GM12878 (cell line): ENCODE data around the gene CASTOR1. TPM values are rescaled to one million over a fixed set of nuclear protein-coding genes. Genes with fewer than 3 reads are reported as not detected.

ENCODE experiments used
- ATAC-seq: fragments of 200-7000 bp; cut with Tn5 transposase; 3 replicates; pipeline ENCODE4 v1.9.1; 2020; ENCODE audit warnings: mild to moderate bottlenecking, moderate library complexity
- BruUV-seq: library from RNA; stranded (reverse); fragments of 400-500 nt; replicated peaks from 2 replicates; lab custom pipeline; 2021; lab: Mats Ljungman, UMichigan
- CTCF ChIA-PET: fragments of 300-600 bp; sonication (Branson Sonifier 250); formaldehyde crosslinking; extraction: SDS; loops from one replicate; lab custom pipeline; 2021; ENCODE audit warnings: inconsistent platforms; lab: Yijun Ruan, JAX
- POLR2A ChIA-PET: fragments of 350-600 bp; formaldehyde crosslinking; extraction: SDS; loops from one replicate; lab custom pipeline; 2021; ENCODE audit warnings: inconsistent platforms; lab: Charles Lee
- RAD21 ChIA-PET: fragments of 300-600 bp; sonication (Branson Sonifier 250); formaldehyde crosslinking; loops from one replicate; lab custom pipeline; 2023; ENCODE audit warnings: antibody characterized with exemption; ENCODE audit not compliant: unreplicated experiment; lab: Charles Lee
- SMC1A ChIA-PET: fragments of 300-600 bp; sonication (Branson Sonifier 250); formaldehyde crosslinking; loops from one replicate; lab custom pipeline; 2023; ENCODE audit not compliant: unreplicated experiment, uncharacterized antibody; lab: Charles Lee
- DNase-seq: peaks from one replicate; pipeline ENCODE4 v3.0.0-alpha.2; 2011; ENCODE audit warnings: low read depth, low spot score
- FAIRE-seq: peaks from 3 replicates; lab custom pipeline; 2011; peaks lifted over from hg19 to GRCh38; lab: Jason Lieb, UNC
- H2AFZ ChIP-seq: 2 replicates; pipeline ENCODE4 v1.6.0; 2011; ENCODE audit warnings: low read depth, low read length, control low read depth; ENCODE audit not compliant: control insufficient read depth
- H3K27ac ChIP-seq: 2 replicates; pipeline ENCODE4 v1.5.1; 2011; ENCODE audit warnings: control low read depth; ENCODE audit not compliant: control insufficient read depth, insufficient read depth
- H3K27me3 ChIP-seq, 2 experiments: replicated peaks in 1 of 2; 2 replicates each; pipeline versions ENCODE4 v1.6.0 to v1.6.1; 2011; ENCODE audit warnings: low read length in 1 of 2; ENCODE audit not compliant: control insufficient read depth in 2 of 2, insufficient read depth in 2 of 2
- H3K36me3 ChIP-seq, 2 experiments: 2 replicates each; pipeline ENCODE4 v1.5.1; 2011; ENCODE audit warnings: low read length in 1 of 2; ENCODE audit not compliant: control insufficient read depth in 2 of 2, insufficient read depth in 2 of 2
- H3K4me1 ChIP-seq: 2 replicates; pipeline ENCODE4 v1.6.1; 2011; ENCODE audit warnings: mild to moderate bottlenecking, low read length, moderate library complexity, mixed read lengths; ENCODE audit not compliant: control insufficient read depth, insufficient read depth
- H3K4me2 ChIP-seq: 2 replicates; pipeline ENCODE4 v1.6.0; 2011; ENCODE audit warnings: control low read depth; ENCODE audit not compliant: control insufficient read depth, insufficient read depth
- H3K4me3 ChIP-seq: fragments of 200-600 bp; sonication (generic); 2 replicates; pipeline ENCODE4 v1.5.1; 2016
- H3K79me2 ChIP-seq: 2 replicates; pipeline ENCODE4 v1.6.0; 2011; ENCODE audit warnings: low read length; ENCODE audit not compliant: control insufficient read depth, insufficient read depth
- H3K9ac ChIP-seq: 2 replicates; pipeline ENCODE4 v1.8.0; 2011; ENCODE audit warnings: low read length, control low read depth, mixed read lengths; ENCODE audit not compliant: control insufficient read depth, insufficient read depth
- H3K9me3 ChIP-seq: replicated peaks from 3 replicates; pipeline ENCODE4 v1.5.1; 2011; ENCODE audit warnings: mild to moderate bottlenecking, low read length; ENCODE audit not compliant: control insufficient read depth, insufficient read depth
- H4K20me1 ChIP-seq: 2 replicates; pipeline ENCODE4 v1.6.0; 2011; ENCODE audit not compliant: control insufficient read depth, insufficient read depth
- CHD2 ChIP-seq: IDR thresholded peaks from 2 replicates; pipeline ENCODE4 v1.6.1; 2011; ENCODE audit warnings: low read depth, low read length, improper control_type of control experiment, borderline replicate concordance
- EGR1 ChIP-seq, 2 experiments: IDR thresholded peaks; 1 replicate in 1 of 2; 2 replicates in 1 of 2; pipeline ENCODE4 v1.6.1; 2011 to 2012; ENCODE audit warnings: low read depth in 2 of 2, low read length in 2 of 2, borderline replicate concordance in 1 of 2, mild to moderate bottlenecking in 1 of 2, moderate library complexity in 1 of 2
- GABPA ChIP-seq: IDR thresholded peaks from 2 replicates; pipeline ENCODE4 v1.6.1; 2014; ENCODE audit warnings: antibody characterized with exemption, low read depth, mild to moderate bottlenecking, inconsistent platforms
- GATAD2B ChIP-seq: fragments of 450-650 bp; conservative IDR thresholded peaks from 2 replicates; pipeline ENCODE4 v1.6.1; 2017; ENCODE audit warnings: low read depth, mild to moderate bottlenecking, moderate library complexity
- HDAC2 ChIP-seq: fragments of 200-600 bp; sonication (generic); IDR thresholded peaks from 2 replicates; pipeline ENCODE4 v1.6.1; 2017
- MTA2 ChIP-seq: fragments of 450-650 bp; IDR thresholded peaks from 2 replicates; pipeline ENCODE4 v1.6.1; 2016; ENCODE audit warnings: low read depth, mild to moderate bottlenecking, moderate library complexity
- RELB ChIP-seq: fragments of 450-650 bp; IDR thresholded peaks from 2 replicates; pipeline ENCODE4 v1.6.1; 2017; ENCODE audit warnings: low read depth, mild to moderate bottlenecking, moderate library complexity
- TARDBP ChIP-seq: IDR thresholded peaks from 2 replicates; pipeline ENCODE4 v1.6.1; 2016; ENCODE audit warnings: borderline replicate concordance
- ZNF207 ChIP-seq: fragments of 450-650 bp; IDR thresholded peaks from 2 replicates; pipeline ENCODE4 v1.6.1; 2014; ENCODE audit warnings: antibody characterized with exemption, mild to moderate bottlenecking, borderline replicate concordance
- WGBS: methylation state at CpG from one replicate; pipeline ENCODE4 v1.1.6; 2016; ENCODE audit warnings: low lambda C conversion rate; ENCODE audit not compliant: insufficient replicate concordance, insufficient coverage; ENCODE audit errors: missing lambda C conversion rate; 5-methylcytosine and 5-hydroxymethylcytosine counted together
- in situ Hi-C: fragments of 300-500 bp; cut with MboI; formaldehyde crosslinking; loops from 9 replicates; pipeline ENCODE4 v1.14.3; 2018; ENCODE audit warnings: mixed read lengths
- intact Hi-C: fragments of 100-400 bp; cut with micrococcal nuclease; formaldehyde crosslinking; loops from one replicate; pipeline ENCODE4 v1.14.2; 2022; ENCODE audit not compliant: unreplicated experiment
- polyA plus RNA-seq, 11 experiments: library from polyadenylated mRNA; depleted of rRNA in 4 of 11; unstranded in 6 of 11; stranded (reverse) in 5 of 11; fragments of >200 nt; fragmentation: Nextera tagmentation in 4 of 11; fragmentation: Illumina TruSeq in 1 of 11; extraction: Ambion mirVana in 4 of 11; extraction: Trizol in 1 of 11; gene quantifications; 1 replicate in 1 of 11; 2 replicates in 10 of 11; pipeline versions ENCODE4 v1.2.1 to v1.2.3, GENCODE V29; 2011 to 2016; ENCODE audit warnings: inconsistent platforms in 2 of 11, missing spikeins in 2 of 11, low read depth in 1 of 11
- total RNA-seq, 4 experiments: library from RNA; depleted of rRNA in 3 of 4; stranded (reverse); fragments of >200 nt in 3 of 4; fragmentation: Illumina TruSeq in 1 of 4; extraction: Trizol in 1 of 4; gene quantifications; 2 replicates each; pipeline versions ENCODE4 v1.2.1 to v1.2.3, GENCODE V29; 2013 to 2021

Gene CASTOR1
- total and polyA plus RNA-seq, 10 of the 15 experiments (the other 5 are each of a cell fraction or from before 2014, with no cell fraction given): 0.31 to 9.1 (median 3.3) TPM

GRCh38 chr22:30250661-30251267 is 38.5 kb downstream of the CASTOR1 start:
- Histone ChIP-seq H3K27ac (no peak overlapping the region), H3K9ac (no peak overlapping the region), H3K4me1 (peaks cover 10% of the 10 kb centered on the region), H3K4me3 (no peak overlapping the region), H3K79me2 (no peaks in the 10 kb centered on the region), H4K20me1 (no peaks in the 10 kb centered on the region), H3K36me3 (no peaks in the 10 kb centered on the region), H3K4me2 (no peak overlapping the region), H2AFZ (no peak overlapping the region), H3K27me3 (peaks cover 2 to 3% of the 10 kb centered on the region in 2 experiments; a peak in 1 of 4 replicates), H3K9me3 (no peaks in the 10 kb centered on the region)
- in situ Hi-C loops (no loop called here), intact Hi-C loops (no loop called here)
- FAIRE-seq (no peak), DNase-seq (no peak), ATAC-seq (peak; percentile 64)
- ChIA-PET SMC1A (no interaction called here), RAD21 (interaction anchor here (1.5 to 1.6 kb wide), 2 partner anchors 38 to 143 kb away, joined by 4 to 5 read pairs; no protein-coding TSS in a partner anchor), CTCF (interaction anchor here (0.6 to 1.5 kb wide), 4 partner anchors 38 to 146 kb away, joined by 3 to 5 read pairs (median 4); partner anchors contain the start of gene CASTOR1), POLR2A (interaction anchor here (0.5 to 0.6 kb wide), 2 partner anchors 51 to 82 kb away, joined by 3 read pairs; no protein-coding TSS in a partner anchor)
- BruUV-seq: no TSS peak
- TF ChIP-seq EGR1 (IDR thresholded peaks at IDR 0.05; ENCODE audit: borderline replicate concordance in 1 of 2, low read depth in 2 of 2, low read length in 2 of 2) (no peak), ZNF207 (no peak), GATAD2B (0 out of 2 replicates have a peak, but pooled peaks have one; percentile 28)
- WGBS: 9% methylated on average over 9 of the region's 12 CpGs

- Histone ChIP-seq H3K4me3 (no peak overlapping the region), H4K20me1 (no peaks in the 10 kb centered on the region), H3K27ac (no peak overlapping the region), H2AFZ (no peak overlapping the region), H3K9ac (no peak overlapping the region), H3K27me3 (peaks cover 2 to 3% of the 10 kb centered on the region in 2 experiments; a peak in 2 of 4 replicates), H3K4me2 (no peak overlapping the region), H3K36me3 (no peaks in the 10 kb centered on the region), H3K4me1 (peaks cover 10% of the 10 kb centered on the region), H3K9me3 (no peaks in the 10 kb centered on the region), H3K79me2 (no peaks in the 10 kb centered on the region)
- DNase-seq (no peak), FAIRE-seq (no peak), ATAC-seq (no peak)
- CTCF ChIA-PET: interaction anchor here (1.2 kb wide), 1 partner anchor 105 kb away, joined by 4 read pairs; no protein-coding TSS in a partner anchor
- in situ Hi-C loops (no loop called here), intact Hi-C loops (no loop called here)
- TF ChIP-seq TARDBP (no peak), MTA2 (no peak), CHD2 (no peak), HDAC2 (no peak), GABPA (no peak), RELB (no peak)
- no TSS peak for BruUV-seq
- SMC1A ChIA-PET: no interaction called here
- 44% methylated on average over 3 of the region's 3 CpGs for WGBS
- RAD21 ChIA-PET: interaction anchor here (1.5 to 1.6 kb wide), 2 partner anchors 38 to 142 kb away, joined by 4 to 5 read pairs; no protein-coding TSS in a partner anchor
- POLR2A ChIA-PET: interaction anchor here (0.5 to 0.6 kb wide), 2 partner anchors 50 to 81 kb away, joined by 3 read pairs; no protein-coding TSS in a partner anchor
Measured at GRCh38 chr22:30250039-30250565, 39.2 kb downstream of the CASTOR1 start.
